ENCODE results near the gene GRIK2. TPM values are rescaled to one million over a fixed set of nuclear protein-coding genes. Genes with fewer than 3 reads are reported as not detected.

The GRIK2 gene
- total RNA-seq, 1 experiment from 2014 or later: 0.70 TPM

DNA sequence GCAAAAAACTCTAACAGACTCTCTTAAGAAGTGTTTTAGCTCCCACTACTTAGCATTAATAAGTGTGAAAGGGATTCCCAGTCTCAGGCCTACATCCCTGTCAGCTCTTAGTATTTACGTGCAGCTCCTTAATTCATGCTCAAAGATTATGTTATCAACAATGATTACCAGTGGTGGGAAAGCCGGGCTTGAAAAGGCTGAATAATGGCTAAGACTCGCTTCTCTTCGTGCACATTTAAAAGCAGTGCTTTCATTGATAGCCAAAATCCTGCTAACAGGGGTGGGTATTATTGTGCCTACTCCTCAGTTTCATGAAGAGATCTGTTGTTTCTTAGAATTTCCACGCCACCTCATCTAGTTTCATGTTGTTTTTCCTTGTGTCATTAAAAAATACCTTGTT, 518.8 kb downstream of the GRIK2 start:
- no peak overlapping the region for H3K27ac ChIP-seq (ENCODE audit: insufficient read length, low read depth, low read length)
- no peaks in the 10 kb centered on the region for H3K23me2 ChIP-seq (ENCODE audit: insufficient read length, low read depth, low read length, poor library complexity, severe bottlenecking)
- Mint-ChIP-seq H3K4me1 (peaks cover 0 to 3% of the 10 kb centered on the region in 2 experiments; a peak in 2 of 4 replicates), H3K4me3 (no peak overlapping the region), H3K27ac (no peak overlapping the region), H3K27me3 (ENCODE audit: low read depth) (no peaks in the 10 kb centered on the region), H3K36me3 (ENCODE audit: insufficient read depth in 1 of 3, low read depth in 3 of 3) (no peaks in the 10 kb centered on the region), H3K9me3 (no peaks in the 10 kb centered on the region)
- H3K79me1 ChIP-seq (ENCODE audit: insufficient read depth, low read depth, low read length, poor library complexity, severe bottlenecking): no peaks in the 10 kb centered on the region
- H2BK5ac ChIP-seq (ENCODE audit: insufficient read length, low read length): no peak overlapping the region
- H3K4ac ChIP-seq (ENCODE audit: low read depth, low read length): no peak overlapping the region
- WGBS (ENCODE audit: extremely low coverage, insufficient read length, low lambda C conversion rate): no CpG with 5 or more reads among the region's 5 CpGs
- no peak overlapping the region for H3K23ac ChIP-seq (ENCODE audit: insufficient read length, low read depth, low read length)
- H3K18ac ChIP-seq (ENCODE audit: insufficient read length, low read depth, low read length): no peak overlapping the region
- DNase-seq: no peak
- H2BK15ac ChIP-seq (ENCODE audit: low read depth, low read length): no peak overlapping the region
- H2BK120ac ChIP-seq (ENCODE audit: low read depth, low read length, poor library complexity, severe bottlenecking): no peak overlapping the region
- TF ChIP-seq, protein P1, sequence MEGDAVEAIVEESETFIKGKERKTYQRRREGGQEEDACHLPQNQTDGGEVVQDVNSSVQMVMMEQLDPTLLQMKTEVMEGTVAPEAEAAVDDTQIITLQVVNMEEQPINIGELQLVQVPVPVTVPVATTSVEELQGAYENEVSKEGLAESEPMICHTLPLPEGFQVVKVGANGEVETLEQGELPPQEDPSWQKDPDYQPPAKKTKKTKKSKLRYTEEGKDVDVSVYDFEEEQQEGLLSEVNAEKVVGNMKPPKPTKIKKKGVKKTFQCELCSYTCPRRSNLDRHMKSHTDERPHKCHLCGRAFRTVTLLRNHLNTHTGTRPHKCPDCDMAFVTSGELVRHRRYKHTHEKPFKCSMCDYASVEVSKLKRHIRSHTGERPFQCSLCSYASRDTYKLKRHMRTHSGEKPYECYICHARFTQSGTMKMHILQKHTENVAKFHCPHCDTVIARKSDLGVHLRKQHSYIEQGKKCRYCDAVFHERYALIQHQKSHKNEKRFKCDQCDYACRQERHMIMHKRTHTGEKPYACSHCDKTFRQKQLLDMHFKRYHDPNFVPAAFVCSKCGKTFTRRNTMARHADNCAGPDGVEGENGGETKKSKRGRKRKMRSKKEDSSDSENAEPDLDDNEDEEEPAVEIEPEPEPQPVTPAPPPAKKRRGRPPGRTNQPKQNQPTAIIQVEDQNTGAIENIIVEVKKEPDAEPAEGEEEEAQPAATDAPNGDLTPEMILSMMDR (conservative IDR thresholded peaks at IDR 0.05): no peak
- no peaks in the 10 kb centered on the region for H3K79me2 ChIP-seq (ENCODE audit: insufficient read depth, low read length)
- H3K4me2 ChIP-seq (ENCODE audit: insufficient read depth, insufficient read length, low read length): no peak overlapping the region
- no peak overlapping the region for H2AK5ac ChIP-seq (ENCODE audit: insufficient read length, low read length)
- no peaks in the 10 kb centered on the region for H3K27me3 ChIP-seq (ENCODE audit: insufficient read depth, low read length)
- H3K9me3 ChIP-seq (ENCODE audit: control insufficient read depth, low read depth, low read length): no peaks in the 10 kb centered on the region
- H4K8ac ChIP-seq (replicated peaks; ENCODE audit: insufficient read length, low read depth, low read length): no peak overlapping the region
- H3T11ph ChIP-seq (ENCODE audit: low read length): no peak overlapping the region
- H2AFZ ChIP-seq (ENCODE audit: low read length): peak overlapping the region; percentile 82
- H2BK12ac ChIP-seq (ENCODE audit: insufficient read length, low read depth, low read length): no peak overlapping the region
- no peak overlapping the region for H4K5ac ChIP-seq (ENCODE audit: insufficient read length, low read depth, low read length)
- no peaks in the 10 kb centered on the region for H3K4me1 ChIP-seq (ENCODE audit: insufficient read depth, low read length)
- H4K20me1 ChIP-seq (ENCODE audit: control insufficient read depth, insufficient read depth, insufficient read length): no peaks in the 10 kb centered on the region
- H3K14ac ChIP-seq (ENCODE audit: insufficient read depth, low read length): no peak overlapping the region
- H2BK20ac ChIP-seq (ENCODE audit: low read depth, low read length, poor library complexity, severe bottlenecking): no peak overlapping the region
- H4K91ac ChIP-seq (ENCODE audit: insufficient read length, low read depth, low read length): no peak overlapping the region
- no peak overlapping the region for H3K9ac ChIP-seq (ENCODE audit: extremely low read depth, insufficient read length, low read length)
- no peak overlapping the region for H3K56ac ChIP-seq (ENCODE audit: insufficient read length, low read depth, low read length)

Measured in H9 (cell line).